KOPT-K1 (cell line): ENCODE measurements around the gene UQCRC1.

Experiments used
- H3K27ac ChIP-seq: fragments of 200-600 bp; sonication (generic); 2 replicates; pipeline ENCODE4 v1.5.1; 2016; ENCODE audit warnings: antibody characterized with exemption, mild to moderate bottlenecking, low read depth, low read length; ENCODE audit not compliant: poor library complexity, severe bottlenecking
- H3K36me3 ChIP-seq: fragments of 200-600 bp; sonication (generic); 2 replicates; pipeline ENCODE4 v1.5.1; 2017; ENCODE audit warnings: antibody characterized with exemption, mild to moderate bottlenecking, low read length, moderate library complexity; ENCODE audit not compliant: insufficient read depth
- H3K9me3 ChIP-seq: fragments of 200-600 bp; sonication (generic); 2 replicates; pipeline ENCODE4 v1.5.1; 2017; ENCODE audit warnings: antibody characterized with exemption, low read length, mild to moderate bottlenecking; ENCODE audit not compliant: insufficient read depth, poor library complexity, severe bottlenecking

Gene UQCRC1

DNA sequence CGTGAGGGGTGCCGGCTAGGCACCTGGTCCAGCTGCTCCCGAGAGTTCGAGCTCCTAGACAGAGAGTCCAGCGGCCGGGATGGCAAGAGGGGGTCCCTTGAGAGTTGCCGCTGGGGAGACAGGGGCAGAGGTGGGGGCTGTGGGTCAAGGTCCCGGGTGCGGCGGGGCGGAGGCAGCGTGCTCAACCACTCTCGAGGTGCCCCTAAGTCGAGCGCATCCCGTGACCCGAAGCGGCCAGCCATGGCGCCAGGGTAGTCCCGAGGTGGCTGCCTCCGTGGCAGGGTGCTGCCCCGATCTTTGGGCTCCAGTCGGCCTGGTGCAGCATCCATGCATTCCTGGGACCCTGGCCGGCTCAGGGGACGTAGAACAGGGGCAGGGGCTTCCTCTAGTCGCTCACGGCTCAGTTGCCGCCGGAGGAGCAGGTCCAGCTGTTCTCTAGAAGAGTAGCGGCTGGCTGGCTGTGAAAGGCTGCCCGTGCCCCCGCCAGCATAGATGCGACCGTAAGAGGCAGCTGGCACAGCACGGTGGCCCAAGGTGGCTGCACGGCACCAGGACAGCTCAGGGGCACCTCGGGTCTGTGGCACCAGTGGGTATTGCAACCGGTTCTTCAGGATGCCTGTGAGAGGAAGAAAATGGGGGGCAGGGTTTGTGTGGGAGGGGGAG lies 30.6 kb upstream of the UQCRC1 start:
- H3K27ac ChIP-seq = no peak overlapping the region
- peaks cover 63% of the 10 kb centered on the region; the same call in 1 of the 2 replicates for H3K36me3 ChIP-seq
- no peaks in the 10 kb centered on the region for H3K9me3 ChIP-seq

DNA sequence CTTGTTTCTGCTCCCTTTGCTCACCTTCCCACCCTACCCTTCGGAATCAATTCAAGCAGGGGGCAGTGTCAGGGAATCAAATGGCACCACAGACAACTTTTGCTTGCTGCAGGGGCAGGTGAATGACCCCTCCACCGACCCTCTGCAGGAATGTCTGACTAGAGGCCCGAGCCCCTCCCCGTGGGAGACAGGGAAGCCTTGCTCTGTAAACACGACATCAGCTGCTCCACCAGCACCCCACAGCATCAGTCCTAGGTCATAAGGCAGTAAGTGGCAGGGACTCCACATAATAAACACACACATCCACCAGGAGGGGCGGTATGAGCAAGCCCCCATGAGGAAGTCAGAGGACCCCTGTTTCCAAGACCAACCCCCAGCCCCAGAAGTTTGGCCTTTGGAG lies 27.9 kb upstream of the UQCRC1 start:
- no peak overlapping the region for H3K27ac ChIP-seq
- peaks cover 46% of the 10 kb centered on the region; the same call in 1 of the 2 replicates for H3K36me3 ChIP-seq
- H3K9me3 ChIP-seq = no peaks in the 10 kb centered on the region

DNA sequence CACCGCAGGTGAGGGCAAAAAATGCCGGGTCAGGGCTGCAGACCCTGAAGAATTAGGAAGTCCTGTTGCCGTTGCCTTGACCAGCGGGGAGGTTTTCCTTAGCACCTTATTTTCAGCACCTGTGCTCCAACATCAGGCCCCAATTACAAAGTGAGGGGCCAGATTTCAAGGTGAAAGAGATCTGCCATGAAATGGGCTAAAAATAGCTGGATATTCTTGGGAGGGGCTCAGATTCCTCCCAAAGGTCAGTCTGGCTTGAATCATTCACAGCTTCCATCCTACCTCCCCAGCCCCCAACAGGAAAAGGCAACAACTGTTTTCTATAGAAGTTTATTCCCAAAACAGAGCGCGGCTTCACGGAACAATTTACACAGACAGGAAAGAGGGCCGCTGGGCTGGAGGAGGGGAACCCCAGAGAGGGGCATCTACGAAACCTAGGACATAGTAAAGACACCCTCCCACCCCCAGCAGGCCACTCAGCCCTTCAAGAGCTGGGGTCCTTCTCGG lies 26.8 kb upstream of the UQCRC1 start:
- H3K27ac ChIP-seq = peak overlapping the region; percentile 63
- peaks cover 44% of the 10 kb centered on the region; the same call in 1 of the 2 replicates for H3K36me3 ChIP-seq
- no peaks in the 10 kb centered on the region for H3K9me3 ChIP-seq

DNA sequence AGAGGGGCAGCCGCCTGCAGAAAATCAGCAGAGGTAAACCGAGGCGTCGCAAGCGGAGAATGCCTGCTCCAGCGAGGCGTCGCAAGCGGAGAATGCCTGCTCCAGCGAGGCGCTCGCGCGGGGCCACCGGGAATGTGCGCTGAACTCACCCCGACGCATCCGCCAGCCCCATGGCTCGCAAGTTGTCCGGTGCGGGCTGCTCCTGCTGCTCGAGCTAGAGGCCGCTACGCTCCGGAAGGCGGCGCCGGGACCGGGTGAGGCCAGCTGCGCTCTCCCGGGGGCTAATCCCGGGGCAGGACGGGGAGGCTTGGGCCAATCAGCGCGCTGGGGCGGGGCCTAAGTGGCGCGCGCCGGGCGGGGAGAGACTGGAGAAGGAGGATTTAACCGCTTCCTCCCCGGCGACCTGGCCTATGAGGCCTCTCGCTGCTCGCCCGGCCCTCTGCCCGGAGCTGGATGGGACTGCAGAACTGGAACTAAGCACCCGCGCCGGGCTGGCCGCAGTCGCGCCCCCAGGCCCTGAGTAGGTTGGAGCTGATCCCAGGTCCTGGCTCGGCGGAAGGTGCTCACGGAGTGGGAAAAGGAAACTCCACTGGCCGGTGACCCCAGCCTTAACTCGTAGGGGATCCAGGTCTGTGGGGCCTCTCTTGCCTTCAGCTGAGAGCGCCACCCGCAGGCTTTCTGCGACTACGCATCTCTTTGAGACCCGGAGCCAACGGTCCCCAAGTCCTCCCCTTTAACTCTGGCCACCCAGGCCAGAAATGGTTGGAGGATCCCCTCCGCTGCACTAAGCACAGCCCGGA lies 26.0 kb upstream of the UQCRC1 start, which contains the start of gene SLC26A6:
TSS of gene SLC26A6 (minus strand) at position 240 of the 800 bp plus-strand sequence. CDS start at position 172, 68 bp downstream.
- Histone ChIP-seq H3K9me3 (no peaks in the 10 kb centered on the region), H3K27ac (peak within 1 kb of the TSS; percentile 63), H3K36me3 (peaks cover 36% of the 10 kb centered on the region; the same call in 1 of the 2 replicates)

DNA sequence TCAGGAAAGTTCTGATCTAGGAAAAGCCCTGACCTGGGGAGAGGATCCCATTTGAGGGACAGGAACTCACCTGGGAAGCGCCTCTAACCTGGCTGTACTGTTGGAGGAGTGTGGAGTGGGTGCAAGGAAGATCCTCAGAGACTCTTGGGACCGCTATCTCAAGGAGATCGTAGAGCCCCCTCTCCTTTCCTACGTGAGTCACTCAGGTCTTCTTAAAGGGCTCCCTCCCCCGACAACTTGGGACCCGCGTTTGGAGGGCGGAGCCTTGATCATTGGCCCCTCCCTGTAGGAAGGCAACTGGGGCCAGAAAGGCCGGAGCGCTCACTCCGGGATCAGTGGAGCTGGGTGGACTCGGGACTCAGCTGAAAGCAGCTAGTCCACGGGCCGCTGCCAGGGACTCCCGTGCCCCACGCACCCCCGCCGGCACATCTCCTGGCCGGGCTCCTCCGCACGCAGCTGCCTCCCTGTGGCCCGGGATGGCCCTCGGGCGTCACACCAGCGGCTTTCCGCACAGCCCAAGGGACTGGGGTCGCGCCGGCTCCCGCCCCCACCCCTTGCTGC lies 25.3 kb upstream of the UQCRC1 start:
- Histone ChIP-seq H3K9me3 (no peaks in the 10 kb centered on the region), H3K27ac (peak overlapping the region; percentile 63), H3K36me3 (peaks cover 36% of the 10 kb centered on the region; the same call in 1 of the 2 replicates)

DNA sequence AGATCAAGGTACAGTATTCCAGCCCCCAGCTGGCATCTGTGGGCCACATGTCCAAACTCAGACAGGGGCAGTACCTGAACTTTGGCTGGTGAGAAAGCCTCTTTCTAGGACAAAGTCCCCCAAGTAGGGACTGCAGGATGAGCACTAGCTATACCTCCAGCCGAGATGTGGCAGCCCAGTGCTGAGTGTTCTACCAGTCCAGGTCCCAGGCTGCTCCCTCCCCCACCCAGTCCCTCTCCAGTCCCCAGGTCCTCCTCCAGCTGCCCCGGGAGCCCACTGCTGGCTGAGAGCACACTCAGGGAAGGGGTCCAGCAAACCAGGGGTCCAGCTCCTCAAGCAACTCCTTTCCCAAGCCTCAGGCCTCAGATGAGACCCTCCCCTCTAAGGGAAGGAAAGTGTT lies 24.3 kb upstream of the UQCRC1 start:
- Histone ChIP-seq H3K9me3 (no peaks in the 10 kb centered on the region), H3K27ac (no peak overlapping the region), H3K36me3 (peaks cover 35% of the 10 kb centered on the region; the same call in 1 of the 2 replicates)

DNA sequence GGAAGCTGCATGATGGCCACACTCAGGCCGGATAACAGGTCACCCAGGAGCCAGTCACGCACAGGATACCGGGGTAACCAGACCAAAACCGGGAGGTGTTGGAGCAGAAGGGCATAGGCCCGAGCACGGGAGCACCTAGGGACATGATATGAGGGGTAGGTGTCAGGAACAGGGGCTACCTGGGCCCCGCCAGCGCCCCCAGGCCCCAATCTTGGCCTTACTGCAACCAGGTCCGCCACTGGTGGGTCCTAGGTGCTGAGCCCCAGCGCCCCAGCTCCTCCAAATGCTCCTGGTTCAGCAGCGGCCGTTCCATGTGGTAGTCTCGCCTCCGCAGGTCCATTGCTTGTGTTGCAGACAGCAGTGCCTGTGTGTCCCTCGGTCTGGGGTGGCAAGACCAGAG lies 23.8 kb upstream of the UQCRC1 start:
- Histone ChIP-seq H3K27ac (no peak overlapping the region), H3K36me3 (peaks cover 38% of the 10 kb centered on the region; the same call in 1 of the 2 replicates), H3K9me3 (no peaks in the 10 kb centered on the region)

DNA sequence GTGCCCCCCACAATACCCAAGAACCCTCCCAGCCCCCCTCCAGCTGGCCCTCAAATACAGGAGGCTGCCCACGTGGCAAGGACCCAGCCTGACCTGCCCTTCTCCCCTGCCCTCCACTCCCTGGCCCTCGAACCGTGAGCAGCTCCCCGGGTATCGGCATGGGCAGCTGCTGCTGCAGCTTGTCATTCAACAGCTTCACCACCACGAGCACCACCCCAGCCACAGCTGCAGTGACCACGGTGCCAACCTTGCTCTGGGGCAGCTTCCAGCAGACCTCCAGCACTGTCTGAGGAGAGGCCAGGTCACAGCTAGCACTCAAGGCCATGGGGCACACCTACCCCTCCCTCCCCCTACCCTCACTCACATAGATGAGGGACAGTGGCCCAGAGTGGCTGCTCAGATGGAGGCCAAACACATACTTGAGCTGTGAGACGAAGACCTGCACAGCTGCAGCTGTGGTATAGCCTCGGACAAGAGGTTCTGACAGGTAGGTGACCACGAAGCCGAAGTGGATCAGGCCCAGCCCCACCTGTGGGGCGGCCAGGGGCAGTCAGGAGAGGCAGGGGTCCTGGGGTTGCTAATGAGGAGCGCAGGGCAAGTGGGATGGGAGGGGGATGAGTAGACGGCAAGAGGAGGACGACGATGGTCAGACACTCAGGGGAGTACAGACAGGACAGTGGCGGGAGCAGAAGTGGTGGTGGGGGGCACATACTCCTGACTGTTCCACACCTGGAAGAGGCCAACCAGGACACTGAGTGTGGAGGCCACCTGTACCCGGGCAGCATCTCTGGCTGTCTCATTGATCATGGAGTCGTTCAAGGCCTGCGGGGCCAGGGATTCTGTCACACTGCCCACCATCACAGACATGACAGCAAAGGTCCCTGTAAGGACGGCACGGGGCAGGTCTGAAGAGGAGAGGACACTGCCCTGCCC lies 22.3 kb upstream of the UQCRC1 start:
- H3K36me3 ChIP-seq = peaks cover 53% of the 10 kb centered on the region; the same call in 1 of the 2 replicates
- H3K27ac ChIP-seq = no peak overlapping the region

DNA sequence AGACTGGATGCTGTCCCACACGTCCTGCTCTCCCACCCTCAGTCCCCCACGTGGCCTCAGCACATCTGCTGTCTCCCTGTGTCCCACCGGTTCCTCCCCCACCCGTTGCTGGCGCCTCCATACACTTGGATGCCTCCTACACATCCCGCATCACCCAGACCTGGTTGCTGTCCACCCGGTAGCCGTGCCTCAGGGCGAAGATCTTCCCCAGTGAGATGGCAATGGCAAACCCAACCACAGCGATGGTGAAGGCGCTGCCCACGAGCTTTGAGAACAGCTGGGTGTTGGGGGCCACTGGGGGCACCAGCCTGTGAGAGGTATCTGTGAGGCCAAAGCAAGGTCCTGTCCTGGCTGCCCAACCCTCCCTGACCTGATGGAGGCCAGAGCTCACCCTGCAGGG lies 21.4 kb upstream of the UQCRC1 start:
- peaks cover 62% of the 10 kb centered on the region; the same call in 1 of the 2 replicates for H3K36me3 ChIP-seq
- no peak overlapping the region for H3K27ac ChIP-seq
- H3K9me3 ChIP-seq = no peaks in the 10 kb centered on the region

More for the DNA sequence above, 22.3 kb upstream of the UQCRC1 start:
- H3K9me3 ChIP-seq = no peaks in the 10 kb centered on the region

DNA sequence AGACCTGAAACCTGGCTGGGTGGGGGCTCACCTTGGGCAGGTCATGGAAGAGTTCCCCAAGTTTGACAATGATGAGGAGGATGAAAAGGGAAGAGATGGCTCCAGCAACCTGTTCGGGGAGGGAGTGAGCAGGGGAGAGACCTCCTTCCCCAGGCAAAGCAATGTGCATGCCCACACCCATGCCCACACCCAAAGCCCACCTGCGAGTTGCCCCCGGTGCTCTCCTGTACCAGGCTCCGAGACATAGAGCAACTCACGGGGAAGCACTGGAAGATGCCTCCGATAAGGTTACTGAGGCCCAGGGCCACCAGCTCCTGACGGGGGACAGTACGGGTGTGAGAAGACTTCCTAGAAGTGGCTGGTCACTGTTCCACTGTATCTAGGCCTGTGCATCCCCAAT lies 21.0 kb upstream of the UQCRC1 start:
- H3K36me3 ChIP-seq = peaks cover 67% of the 10 kb centered on the region; the same call in 1 of the 2 replicates
- no peak overlapping the region for H3K27ac ChIP-seq
- H3K9me3 ChIP-seq = no peaks in the 10 kb centered on the region

DNA sequence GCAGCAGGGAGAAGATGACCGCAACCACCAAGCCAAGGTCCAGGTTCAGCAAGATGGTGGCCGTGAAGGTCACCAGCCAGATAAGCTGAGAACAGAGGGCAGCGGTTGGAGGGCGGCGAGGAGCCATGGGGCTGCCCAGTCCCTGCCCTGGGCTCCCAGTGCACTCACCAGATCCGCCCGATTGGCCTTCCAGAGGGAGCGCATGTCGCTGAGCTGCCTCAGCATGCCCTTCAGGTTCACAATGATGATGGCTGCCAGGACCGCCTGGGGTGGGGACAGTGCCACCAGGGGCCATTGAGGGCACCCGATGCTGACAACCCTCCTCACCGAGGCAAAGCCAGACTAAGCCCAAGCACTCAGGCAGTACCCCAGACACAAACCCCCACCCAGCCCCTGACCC lies 20.4 kb upstream of the UQCRC1 start:
- Histone ChIP-seq H3K27ac (no peak overlapping the region), H3K9me3 (no peaks in the 10 kb centered on the region), H3K36me3 (peaks cover 72% of the 10 kb centered on the region; the same call in 1 of the 2 replicates)

DNA sequence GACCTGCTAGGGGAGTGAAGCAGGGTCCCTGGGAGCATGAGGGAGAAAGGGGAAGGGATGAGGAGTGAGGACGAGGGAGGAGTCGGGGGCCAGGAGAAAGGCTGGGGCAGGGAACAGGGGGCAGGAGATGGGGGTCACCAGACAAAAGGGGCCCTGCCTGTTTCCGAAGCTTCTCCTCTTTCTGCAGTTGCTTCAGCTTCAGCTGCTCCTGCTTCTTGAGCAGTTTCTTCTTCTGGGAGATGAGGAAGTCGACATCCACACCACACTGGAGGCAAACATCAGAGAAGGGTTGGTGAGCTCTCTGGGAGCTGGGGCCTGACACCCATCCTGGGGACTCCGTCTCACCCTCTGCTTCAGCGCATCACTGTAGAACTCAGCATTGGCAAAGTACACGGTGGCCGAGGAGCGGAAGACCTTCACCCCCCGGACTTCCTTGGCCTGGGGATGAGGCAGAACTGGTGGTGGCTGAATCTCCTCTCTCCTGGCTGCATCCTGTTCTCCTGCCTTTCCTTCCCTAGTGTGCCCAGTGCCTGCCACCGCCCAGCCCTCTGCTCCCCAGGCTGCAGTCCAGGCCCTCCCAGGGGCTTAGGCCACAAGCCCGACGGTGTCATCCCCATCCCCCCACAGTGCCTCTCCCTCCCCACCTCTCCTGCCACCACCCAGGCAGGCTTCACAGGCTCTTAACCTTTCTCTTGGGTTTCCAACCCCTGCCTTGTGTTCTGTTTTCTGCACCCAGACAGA lies 19.0 kb upstream of the UQCRC1 start:
- H3K27ac ChIP-seq = no peak overlapping the region
- peaks cover 76% of the 10 kb centered on the region; the same call in 1 of the 2 replicates for H3K36me3 ChIP-seq
- H3K9me3 ChIP-seq = no peaks in the 10 kb centered on the region

DNA sequence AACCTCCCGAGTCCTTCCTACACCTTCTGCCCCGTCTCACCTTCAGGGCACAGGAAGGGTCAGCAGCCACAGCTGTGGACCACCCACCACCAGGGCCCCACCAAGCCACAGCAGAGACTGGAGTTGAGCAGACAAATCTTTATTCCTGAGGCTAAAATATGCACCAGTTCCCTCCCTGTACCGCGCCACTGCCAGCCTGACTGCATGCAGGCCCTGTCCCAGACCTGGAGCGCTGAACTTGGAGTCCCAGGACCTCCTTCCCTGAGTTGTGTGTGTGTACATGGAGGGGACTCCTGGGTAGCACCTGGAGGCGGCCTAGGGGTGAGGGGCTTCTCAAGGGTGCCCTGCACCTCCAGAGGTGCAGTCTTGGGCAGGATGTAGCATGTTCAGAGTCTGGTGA lies 16.2 kb upstream of the UQCRC1 start:
- no peaks in the 10 kb centered on the region for H3K9me3 ChIP-seq
- peaks cover 58% of the 10 kb centered on the region; the same call in 1 of the 2 replicates for H3K36me3 ChIP-seq
- H3K27ac ChIP-seq = no peak overlapping the region
